ENCODE measurements around the gene LHPP. TPM values are rescaled to one million over a fixed set of nuclear protein-coding genes. Genes with fewer than 3 reads are reported as not detected.

Gene LHPP
- total and polyA plus RNA-seq, 2 donors (not counting 1 experiment from before 2014, with no cell fraction given), result 10.2 to 15.6 TPM

GRCh38 chr10:124517931-124518330 lies 56.3 kb downstream of the LHPP start:
- no peaks in the 10 kb centered on the region for H3K36me3 ChIP-seq (ENCODE audit: control insufficient read depth, insufficient read depth, low read length)

GRCh38 chr10:124518366-124518765 lies 56.7 kb downstream of the LHPP start:
- peaks cover 3% of the 10 kb centered on the region for H3K4me1 ChIP-seq (ENCODE audit: control insufficient read depth, extremely low read depth, insufficient read depth, low read length)
- no peaks in the 10 kb centered on the region for H3K79me2 ChIP-seq (ENCODE audit: control insufficient read depth, insufficient read depth, low read length)
- no peaks in the 10 kb centered on the region for H3K27me3 ChIP-seq (ENCODE audit: control insufficient read depth, insufficient read depth, low read length)
- no peak overlapping the region for H2AFZ ChIP-seq (ENCODE audit: low read length)
- H3K9ac ChIP-seq (ENCODE audit: insufficient read depth, low read length), result no peak overlapping the region
- no peaks in the 10 kb centered on the region for H3K36me3 ChIP-seq (ENCODE audit: control insufficient read depth, insufficient read depth, low read length)
- no peak for DNase-seq (ENCODE audit: low read depth in 2 of 2)
- H3K27ac ChIP-seq (ENCODE audit: insufficient read depth, low read length), result no peak overlapping the region
- no peaks in the 10 kb centered on the region for H3K9me3 ChIP-seq (ENCODE audit: control insufficient read depth, insufficient read depth, low read depth, low read length)
- H4K20me1 ChIP-seq (ENCODE audit: control insufficient read depth, extremely low read depth, insufficient read depth, low read length), result no peaks in the 10 kb centered on the region
- no peak for TF ChIP-seq EZH2 (IDR thresholded peaks at IDR 0.05; ENCODE audit: low read length, missing control alignments)
- no peak for TF ChIP-seq CTCF (conservative IDR thresholded peaks at IDR 0.05 in 1 of 2, IDR thresholded peaks at IDR 0.05 in 1 of 2; ENCODE audit: low read depth in 1 of 2, low read length in 2 of 2)
- H3K4me3 ChIP-seq (replicated peaks in 1 of 4; ENCODE audit: control extremely low read depth in 1 of 4, insufficient read depth in 1 of 4, low read depth in 3 of 4, low read length in 4 of 4), result no peak overlapping the region
- H3K4me2 ChIP-seq (ENCODE audit: extremely low read depth, insufficient read depth, low read length), result no peak overlapping the region

More at GRCh38 chr10:124517931-124518330, 56.3 kb downstream of the LHPP start:
- no peak overlapping the region for H2AFZ ChIP-seq (ENCODE audit: low read length)
- DNase-seq (ENCODE audit: low read depth in 2 of 2), result no peak
- no peak overlapping the region for H3K4me2 ChIP-seq (ENCODE audit: extremely low read depth, insufficient read depth, low read length)
- no peak overlapping the region for H3K9ac ChIP-seq (ENCODE audit: insufficient read depth, low read length)
- no peak overlapping the region for H3K4me3 ChIP-seq (replicated peaks in 1 of 4; ENCODE audit: control extremely low read depth in 1 of 4, insufficient read depth in 1 of 4, low read depth in 3 of 4, low read length in 4 of 4)
- no peaks in the 10 kb centered on the region for H3K27me3 ChIP-seq (ENCODE audit: control insufficient read depth, insufficient read depth, low read length)
- H4K20me1 ChIP-seq (ENCODE audit: control insufficient read depth, extremely low read depth, insufficient read depth, low read length), result no peaks in the 10 kb centered on the region
- TF ChIP-seq CTCF (conservative IDR thresholded peaks at IDR 0.05 in 1 of 2, IDR thresholded peaks at IDR 0.05 in 1 of 2; ENCODE audit: low read depth in 1 of 2, low read length in 2 of 2) (no peak), EZH2 (IDR thresholded peaks at IDR 0.05; ENCODE audit: low read length, missing control alignments) (no peak)
- no peaks in the 10 kb centered on the region for H3K79me2 ChIP-seq (ENCODE audit: control insufficient read depth, insufficient read depth, low read length)
- no peaks in the 10 kb centered on the region for H3K9me3 ChIP-seq (ENCODE audit: control insufficient read depth, insufficient read depth, low read depth, low read length)
- H3K27ac ChIP-seq (ENCODE audit: insufficient read depth, low read length), result no peak overlapping the region
- no peaks in the 10 kb centered on the region for H3K4me1 ChIP-seq (ENCODE audit: control insufficient read depth, extremely low read depth, insufficient read depth, low read length)

- no peaks in the 10 kb centered on the region for H3K36me3 ChIP-seq (ENCODE audit: control insufficient read depth, insufficient read depth, low read length)
- no peaks in the 10 kb centered on the region for H3K9me3 ChIP-seq (ENCODE audit: control insufficient read depth, insufficient read depth, low read depth, low read length)
- no peaks in the 10 kb centered on the region for H4K20me1 ChIP-seq (ENCODE audit: control insufficient read depth, extremely low read depth, insufficient read depth, low read length)
- H3K27ac ChIP-seq (ENCODE audit: insufficient read depth, low read length), result no peak overlapping the region
- H3K9ac ChIP-seq (ENCODE audit: insufficient read depth, low read length), result no peak overlapping the region
- H2AFZ ChIP-seq (ENCODE audit: low read length), result no peak overlapping the region
- no peak overlapping the region for H3K4me3 ChIP-seq (replicated peaks in 1 of 4; ENCODE audit: control extremely low read depth in 1 of 4, insufficient read depth in 1 of 4, low read depth in 3 of 4, low read length in 4 of 4)
- H3K4me2 ChIP-seq (ENCODE audit: extremely low read depth, insufficient read depth, low read length), result no peak overlapping the region
- DNase-seq (ENCODE audit: low read depth in 2 of 2), result peak in 1 of 2 donors; percentile 19
- H3K4me1 ChIP-seq (ENCODE audit: control insufficient read depth, extremely low read depth, insufficient read depth, low read length), result peaks cover 3% of the 10 kb centered on the region
- H3K79me2 ChIP-seq (ENCODE audit: control insufficient read depth, insufficient read depth, low read length), result no peaks in the 10 kb centered on the region
- no peaks in the 10 kb centered on the region for H3K27me3 ChIP-seq (ENCODE audit: control insufficient read depth, insufficient read depth, low read length)
- TF ChIP-seq EZH2 (IDR thresholded peaks at IDR 0.05; ENCODE audit: low read length, missing control alignments), result no peak
- TF ChIP-seq CTCF (conservative IDR thresholded peaks at IDR 0.05 in 1 of 2, IDR thresholded peaks at IDR 0.05 in 1 of 2; ENCODE audit: low read depth in 1 of 2, low read length in 2 of 2), result no peak
These were observed 59.2 kb downstream of the LHPP start for GRCh38 chr10:124520558-124521428.
